Breast epithelium (tissue), 3 donors: ENCODE measurements around the gene CCDC97.

ENCODE experiments used
- CTCF ChIP-seq, 3 donors: fragments of 450-650 bp; IDR thresholded peaks; one replicate each; pipeline ENCODE4 v1.5.1; 2016 to 2017; ENCODE audit warnings: antibody characterized with exemption in 3 of 3, mild to moderate bottlenecking in 3 of 3, moderate library complexity in 3 of 3
- POLR2A ChIP-seq: fragments of 450-650 bp; IDR thresholded peaks from one replicate; pipeline ENCODE4 v1.6.1; 2016; ENCODE audit warnings: antibody characterized with exemption, mild to moderate bottlenecking, moderate library complexity
- POLR2AphosphoS5 ChIP-seq, 3 donors: sonication (generic); formaldehyde crosslinking; IDR thresholded peaks; one replicate each; pipeline ENCODE4 v1.6.1; 2017; ENCODE audit warnings: antibody characterized with exemption in 3 of 3

GRCh38 chr19:41357746-41358145 is 47.8 kb downstream of the CCDC97 start:
- TF ChIP-seq CTCF (IDR thresholded peaks at IDR 0.05) (no peak), POLR2A (no peak), POLR2AphosphoS5 (IDR thresholded peaks at IDR 0.05) (no peak)
